ENCODE measurements around the gene MCRIP1. TPM values are rescaled to one million over a fixed set of nuclear protein-coding genes. Genes with fewer than 3 reads are reported as not detected.

MCRIP1 gene
- total and polyA plus RNA-seq, 9 of the 15 experiments (the other 6 are each of a cell fraction or from before 2014, with no cell fraction given), result 0.39 to 35.8 (median 9.7) TPM

DNA sequence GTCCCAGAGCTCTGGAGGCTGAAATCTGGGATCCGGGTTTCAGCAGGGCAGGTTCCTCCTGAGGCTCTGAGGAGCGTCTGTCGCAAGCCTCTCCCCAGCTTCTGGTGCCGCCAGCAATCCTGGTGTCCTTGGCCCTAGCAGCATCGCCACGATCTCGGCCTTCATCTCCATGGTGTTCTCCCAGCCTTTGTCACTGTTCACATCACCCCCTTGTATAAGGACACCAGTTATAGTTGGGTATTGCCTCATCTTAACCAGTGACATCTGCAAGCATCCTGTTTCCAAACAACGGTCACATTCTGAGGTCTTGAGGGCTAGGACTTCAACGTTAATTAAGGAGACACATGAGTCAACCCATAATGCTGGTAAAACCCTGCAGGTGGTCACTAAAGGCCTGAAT is 4.5 kb upstream of the MCRIP1 start:
- Histone ChIP-seq H3K4me2 (ENCODE audit: insufficient read depth, low read length) (no peak overlapping the region), H2AFZ (ENCODE audit: low read depth, low read length) (no peak overlapping the region), H3K4me1 (replicated peaks in 1 of 2; ENCODE audit: control insufficient read depth in 2 of 2, insufficient read depth in 2 of 2, low read length in 2 of 2) (peaks cover 15 to 59% of the 10 kb centered on the region in 2 experiments; a peak in 4 of 5 replicates), H3K9ac (ENCODE audit: insufficient read depth in 1 of 2, low read depth in 2 of 2, low read length in 2 of 2) (no peak overlapping the region; a peak in 1 of 4 replicates), H3K27me3 (ENCODE audit: control insufficient read depth in 2 of 2, insufficient read depth in 2 of 2, low read length in 2 of 2) (no peaks in the 10 kb centered on the region), H3K4me3 (no peak overlapping the region), H3K27ac (ENCODE audit: extremely low read depth, low read depth, low read length) (no peak overlapping the region), H4K20me1 (replicated peaks; ENCODE audit: control insufficient read depth, insufficient read depth, low read length) (peaks cover under 1% of the 10 kb centered on the region), H3K9me1 (ENCODE audit: control insufficient read depth, insufficient read depth, low read length) (no peaks in the 10 kb centered on the region), H3K36me3 (ENCODE audit: control insufficient read depth, insufficient read depth, low read length) (peaks cover under 1% of the 10 kb centered on the region; the same call in 1 of the 3 replicates), H3K9me3 (replicated peaks; ENCODE audit: control insufficient read depth, insufficient read depth, low read depth, low read length) (no peaks in the 10 kb centered on the region), H3K79me2 (ENCODE audit: control insufficient read depth, insufficient read depth, low read length) (peaks cover 15% of the 10 kb centered on the region; the same call in 2 of the 3 replicates)
- BruUV-seq (replicated peaks), result no TSS peak
- DNase-seq (ENCODE audit: extremely low read depth in 1 of 4, low spot score in 3 of 4) (no peak), ATAC-seq (no peak), FAIRE-seq (no peak)
- WGBS (ENCODE audit: insufficient coverage, low coverage, missing lambda C conversion rate), result 63% methylated on average over 9 of the region's 9 CpGs
- ChIA-PET CTCF (ENCODE audit: low intra/inter-chr PET ratio) (no interaction called here), POLR2A (interaction anchor here (0.6 to 0.8 kb wide), 2 partner anchors 16 to 18 kb away, joined by 3 to 4 read pairs; no protein-coding TSS in a partner anchor)
- intact Hi-C loops (cut with micrococcal nuclease), result no loop called here
- in situ Hi-C loops (cut with MboI), result no loop called here
- TF ChIP-seq CEBPB (tag; IDR thresholded peaks at IDR 0.05), result peak; percentile 64
- TF ChIP-seq THRAP3 (IDR thresholded peaks at IDR 0.05; ENCODE audit: borderline replicate concordance), result no peak
- TF ChIP-seq CEBPG (CRISPR knock-in tag; IDR thresholded peaks at IDR 0.05), result peak; percentile 43; the same call in 1 of the 2 replicates
- TF ChIP-seq CEBPG (tag; conservative IDR thresholded peaks at IDR 0.05 in 1 of 2, IDR thresholded peaks at IDR 0.05 in 1 of 2), result peak in 1 of 2 experiments; percentile 76; a peak in 2 of 4 replicates
- peak; percentile 24; the same call in 1 of the 2 replicates for TF ChIP-seq ATF3 (IDR thresholded peaks at IDR 0.05)
- TF ChIP-seq ATF3 (CRISPR knock-in tag; conservative IDR thresholded peaks at IDR 0.05), result no peak
- TF ChIP-seq GATA2 (CRISPR knock-in tag; IDR thresholded peaks at IDR 0.05), result no peak

Data from K562 (cell line).